Panc1 (cell line): ENCODE results near the gene CCDC61. TPM values are rescaled to one million over a fixed set of nuclear protein-coding genes. Genes with fewer than 3 reads are reported as not detected.

Source experiments
- ATAC-seq: fragments of 200-7000 bp; cut with Tn5 transposase; 2 replicates; pipeline ENCODE4 v1.9.1; 2020; ENCODE audit warnings: mild to moderate bottlenecking, moderate library complexity
- BruUV-seq: library from RNA; stranded (reverse); fragments of 400-500 nt; replicated peaks from 2 replicates; lab custom pipeline; 2021; lab: Mats Ljungman, UMichigan
- CTCF ChIA-PET: fragments of 300-600 bp; sonication (Branson Sonifier 250); formaldehyde crosslinking; loops from one replicate; lab custom pipeline; 2022; ENCODE audit warnings: antibody characterized with exemption; lab: Charles Lee
- POLR2A ChIA-PET: fragments of 300-600 bp; sonication (Branson Sonifier 250); formaldehyde crosslinking; loops from one replicate; lab custom pipeline; 2022; ENCODE audit warnings: antibody characterized with exemption; lab: Charles Lee
- DNase-seq: peaks from one replicate; pipeline ENCODE4 v3.0.0-alpha.2; 2010; ENCODE audit warnings: low read depth, low spot score
- H3K27ac ChIP-seq: 2 replicates; pipeline ENCODE4 v1.5.1; 2011; ENCODE audit warnings: mild to moderate bottlenecking, low read length, inconsistent platforms
- H3K27me3 ChIP-seq: fragments of 200-500 bp; sonication (Bioruptor generic); 2 replicates; pipeline ENCODE4 v1.6.0; 2014; ENCODE audit warnings: low read length, inconsistent platforms; ENCODE audit not compliant: control insufficient read depth, insufficient read depth
- H3K36me3 ChIP-seq: fragments of 200-500 bp; sonication (Bioruptor generic); 2 replicates; pipeline ENCODE4 v1.5.1; 2014; ENCODE audit warnings: inconsistent platforms, mild to moderate bottlenecking, low read length, moderate library complexity; ENCODE audit not compliant: control insufficient read depth, insufficient read depth
- H3K4me1 ChIP-seq: 2 replicates; pipeline ENCODE4 v1.5.1; 2011; ENCODE audit warnings: inconsistent platforms, mild to moderate bottlenecking, low read length, moderate library complexity; ENCODE audit not compliant: control insufficient read depth, insufficient read depth
- H3K4me3 ChIP-seq, 2 experiments: 2 replicates each; pipeline ENCODE4 v1.5.1; 2011 to 2012; ENCODE audit warnings: low read depth in 2 of 2, low read length in 2 of 2, mild to moderate bottlenecking in 2 of 2, inconsistent platforms in 1 of 2, moderate library complexity in 1 of 2
- H3K9me3 ChIP-seq: fragments of 200-500 bp; sonication (Bioruptor generic); 2 replicates; pipeline ENCODE4 v1.5.1; 2014; ENCODE audit warnings: low read depth, mild to moderate bottlenecking, inconsistent platforms, low read length, moderate library complexity; ENCODE audit not compliant: control insufficient read depth, insufficient read depth
- CTCF ChIP-seq: fragments of 450-650 bp; IDR thresholded peaks from 2 replicates; pipeline ENCODE4 v1.5.1; 2017; ENCODE audit warnings: mild to moderate bottlenecking
- POLR2AphosphoS5 ChIP-seq: IDR thresholded peaks from 2 replicates; pipeline ENCODE4 v1.6.1; 2012; ENCODE audit warnings: mild to moderate bottlenecking, low read depth, low read length, moderate library complexity
- REST ChIP-seq, 2 experiments: IDR thresholded peaks; 2 replicates each; pipeline ENCODE4 v1.6.1; 2011 to 2012; ENCODE audit warnings: low read depth in 2 of 2, control low read depth in 1 of 2, low read length in 1 of 2, mild to moderate bottlenecking in 1 of 2, moderate library complexity in 1 of 2; ENCODE audit not compliant: insufficient read depth in 1 of 2
- SIN3A ChIP-seq: IDR thresholded peaks from 2 replicates; pipeline ENCODE4 v1.6.1; 2012; ENCODE audit warnings: low read depth, mild to moderate bottlenecking, low read length, moderate library complexity, borderline replicate concordance; ENCODE audit not compliant: insufficient read depth
- TCF7L2 ChIP-seq: IDR thresholded peaks from 2 replicates; pipeline ENCODE4 v1.6.1; 2011; ENCODE audit warnings: mild to moderate bottlenecking, low read depth, low read length, inconsistent platforms
- in situ Hi-C: cut with HindIII; loops from 2 replicates; pipeline ENCODE4 v1.10.0; 2016; ENCODE audit warnings: low sequenced_read_pairs, low pct_unique_long_range_greater_than_20kb
- intact Hi-C: fragments of 100-400 bp; cut with micrococcal nuclease; formaldehyde crosslinking; loops from one replicate; pipeline ENCODE4 v1.10.0; 2022; ENCODE audit not compliant: unreplicated experiment
- total RNA-seq: library from RNA; stranded (reverse); gene quantifications from one replicate; pipeline ENCODE4 v1.2.1, GENCODE V29; 2021; ENCODE audit not compliant: unreplicated experiment

Gene CCDC61
- total RNA-seq, 1 experiment from 2014 or later, result 17.9 TPM

- no peaks in the 10 kb centered on the region for H3K4me1 ChIP-seq
- no peaks in the 10 kb centered on the region for H3K9me3 ChIP-seq
- H3K4me3 ChIP-seq, result no peak overlapping the region
- no peaks in the 10 kb centered on the region for H3K27me3 ChIP-seq
- intact Hi-C loops (no loop called here), in situ Hi-C loops (no loop called here)
- no peak overlapping the region for H3K27ac ChIP-seq
- TF ChIP-seq TCF7L2, result no peak
- no peak for TF ChIP-seq POLR2AphosphoS5
- no peak for TF ChIP-seq REST (IDR thresholded peaks at IDR 0.05; ENCODE audit: insufficient read depth in 1 of 2, low read depth in 2 of 2, low read length in 1 of 2)
- TF ChIP-seq CTCF, result no peak
- TF ChIP-seq SIN3A, result no peak
- POLR2A ChIA-PET, result no interaction called here
- no TSS peak for BruUV-seq
- no peaks in the 10 kb centered on the region for H3K36me3 ChIP-seq
- ATAC-seq (no peak), DNase-seq (no peak)
- CTCF ChIA-PET, result no interaction called here
Observed at GRCh38 chr19:45952341-45952685, 43.0 kb upstream of the CCDC61 start.

GRCh38 chr19:45952686-45953505, 42.4 kb upstream of the CCDC61 start:
- Histone ChIP-seq H3K36me3 (no peaks in the 10 kb centered on the region), H3K27me3 (no peaks in the 10 kb centered on the region), H3K9me3 (no peaks in the 10 kb centered on the region), H3K4me1 (no peaks in the 10 kb centered on the region), H3K27ac (no peak overlapping the region), H3K4me3 (no peak overlapping the region)
- no peak for ATAC-seq
- POLR2A ChIA-PET, result no interaction called here
- no TSS peak for BruUV-seq
- intact Hi-C loops, result no loop called here
- in situ Hi-C loops, result no loop called here
- no peak for DNase-seq
- TF ChIP-seq CTCF (no peak), TCF7L2 (no peak), SIN3A (no peak), REST (IDR thresholded peaks at IDR 0.05; ENCODE audit: insufficient read depth in 1 of 2, low read depth in 2 of 2, low read length in 1 of 2) (peak; percentile 95 to 96)
- CTCF ChIA-PET, result no interaction called here
